SK-N-SH treated with all-trans-retinoic acid at 6 μM for 48 hours (cell line): ENCODE results near the gene RET.

ENCODE experiments used
- ATAC-seq: fragments of 200-7000 bp; cut with Tn5 transposase; 3 replicates; pipeline ENCODE4 v1.9.1; 2020; ENCODE audit warnings: mild to moderate bottlenecking, moderate library complexity
- ARNTL ChIP-seq: fragments of 450-650 bp; formaldehyde crosslinking; IDR thresholded peaks from 2 replicates; pipeline ENCODE4 v1.5.0; 2020; ENCODE audit warnings: low read depth, mild to moderate bottlenecking, moderate library complexity, borderline replicate concordance
- BACH2 ChIP-seq: fragments of 250-450 bp; sonication (Bioruptor Pico); IDR thresholded peaks from 2 replicates; pipeline ENCODE4 v1.9.0; 2021; ENCODE audit warnings: mild to moderate bottlenecking, borderline replicate concordance
- CREB5 ChIP-seq: fragments of 250-450 bp; sonication (Bioruptor Pico); IDR thresholded peaks from 2 replicates; pipeline ENCODE4 v1.5.1; 2020; ENCODE audit warnings: low read depth, mild to moderate bottlenecking, moderate library complexity
- CSDC2 ChIP-seq: fragments of 250-450 bp; sonication (Bioruptor Pico); IDR thresholded peaks from 2 replicates; pipeline ENCODE4 v1.5.0; 2020; ENCODE audit warnings: mild to moderate bottlenecking, moderate library complexity
- CSRNP3 ChIP-seq: fragments of 250-450 bp; sonication (Bioruptor Pico); IDR thresholded peaks from 2 replicates; pipeline ENCODE4 v1.5.1; 2021; ENCODE audit warnings: mild to moderate bottlenecking, moderate library complexity
- ESRRG ChIP-seq: fragments of 250-450 bp; sonication (Bioruptor Pico); IDR thresholded peaks from 2 replicates; pipeline ENCODE4 v1.6.1; 2021; ENCODE audit warnings: mild to moderate bottlenecking
- GLIS3 ChIP-seq: fragments of 250-450 bp; sonication (Bioruptor Pico); IDR thresholded peaks from 2 replicates; pipeline ENCODE4 v1.5.0; 2020; ENCODE audit warnings: mild to moderate bottlenecking, moderate library complexity
- ISL1 ChIP-seq: fragments of 250-450 bp; sonication (Bioruptor Pico); IDR thresholded peaks from 2 replicates; pipeline ENCODE4 v2.1.2; 2022; ENCODE audit warnings: mild to moderate bottlenecking, moderate library complexity
- OSR1 ChIP-seq: fragments of 250-450 bp; sonication (Bioruptor Pico); IDR thresholded peaks from 2 replicates; pipeline ENCODE4 v1.8.0; 2022; ENCODE audit warnings: moderate library complexity, mild to moderate bottlenecking, inconsistent platforms
- POU6F1 ChIP-seq: fragments of 250-450 bp; sonication (Bioruptor Pico); IDR thresholded peaks from 2 replicates; pipeline ENCODE4 v1.8.0; 2021; ENCODE audit warnings: low read depth, mild to moderate bottlenecking, moderate library complexity, borderline replicate concordance
- PPARA ChIP-seq: fragments of 250-450 bp; sonication (Bioruptor Pico); IDR thresholded peaks from 2 replicates; pipeline ENCODE4 v1.5.0; 2020; ENCODE audit warnings: mild to moderate bottlenecking, borderline replicate concordance
- SNAI2 ChIP-seq: fragments of 250-450 bp; sonication (Bioruptor Pico); IDR thresholded peaks from 2 replicates; pipeline ENCODE4 v1.5.0; 2020; ENCODE audit warnings: mild to moderate bottlenecking, moderate library complexity
- TCF4 ChIP-seq: fragments of 250-450 bp; sonication (Bioruptor Pico); IDR thresholded peaks from 2 replicates; pipeline ENCODE4 v1.8.0; 2021; ENCODE audit warnings: mild to moderate bottlenecking, moderate library complexity, borderline replicate concordance
- TOX ChIP-seq: fragments of 250-450 bp; sonication (Bioruptor Pico); IDR thresholded peaks from 2 replicates; pipeline ENCODE4 v1.8.0; 2021; ENCODE audit warnings: mild to moderate bottlenecking, moderate library complexity, borderline replicate concordance
- TSHZ2 ChIP-seq: fragments of 250-450 bp; sonication (Bioruptor Pico); IDR thresholded peaks from 2 replicates; pipeline ENCODE4 v1.5.0; 2020; ENCODE audit warnings: mild to moderate bottlenecking, moderate library complexity
- ZC3H10 ChIP-seq: fragments of 250-450 bp; sonication (Bioruptor Pico); IDR thresholded peaks from 2 replicates; pipeline ENCODE4 v1.5.1; 2021; ENCODE audit warnings: mild to moderate bottlenecking, moderate library complexity
- ZFP3 ChIP-seq: fragments of 250-450 bp; sonication (Bioruptor Pico); IDR thresholded peaks from 2 replicates; pipeline ENCODE4 v1.5.0; 2020; ENCODE audit warnings: mild to moderate bottlenecking, moderate library complexity
- ZFP30 ChIP-seq: fragments of 450-650 bp; formaldehyde crosslinking; IDR thresholded peaks from 2 replicates; pipeline ENCODE4 v1.5.0; 2022; ENCODE audit warnings: mild to moderate bottlenecking, moderate library complexity
- ZNF565 ChIP-seq: fragments of 450-650 bp; formaldehyde crosslinking; conservative IDR thresholded peaks from 2 replicates; pipeline ENCODE4 v1.5.0; 2020; ENCODE audit warnings: low read depth, mild to moderate bottlenecking, moderate library complexity
- ZNF70 ChIP-seq: fragments of 450-650 bp; formaldehyde crosslinking; IDR thresholded peaks from 2 replicates; pipeline ENCODE4 v1.5.0; 2020; ENCODE audit warnings: mild to moderate bottlenecking, moderate library complexity
- ZNF8 ChIP-seq: fragments of 450-650 bp; formaldehyde crosslinking; IDR thresholded peaks from 2 replicates; pipeline ENCODE4 v1.5.0; 2020; ENCODE audit warnings: mild to moderate bottlenecking, moderate library complexity

RET gene

GRCh38 chr10:43077421-43078171 is 727 bp downstream of the RET start:
- TF ChIP-seq ISL1 (no peak), OSR1 (CRISPR knock-in tag) (no peak), TCF4 (CRISPR knock-in tag) (no peak), TOX (no peak), SNAI2 (CRISPR knock-in tag) (no peak), BACH2 (CRISPR knock-in tag) (no peak), ZNF565 (CRISPR knock-in tag) (no peak), GLIS3 (CRISPR knock-in tag) (no peak), ARNTL (CRISPR knock-in tag) (no peak), ZFP3 (CRISPR knock-in tag) (no peak), ZC3H10 (CRISPR knock-in tag) (no peak), ZFP30 (no peak), POU6F1 (CRISPR knock-in tag) (no peak), ESRRG (CRISPR knock-in tag) (no peak)
- ATAC-seq = no peak

- peak; percentile 3; the same call in 1 of the 3 replicates for ATAC-seq
- no peak for TF ChIP-seq ZNF8 (CRISPR knock-in tag)
- TF ChIP-seq GLIS3 (CRISPR knock-in tag) = no peak
- TF ChIP-seq TCF4 (CRISPR knock-in tag) = no peak
- no peak for TF ChIP-seq ZFP30
- no peak for TF ChIP-seq ZNF70
- no peak for TF ChIP-seq CSDC2 (CRISPR knock-in tag)
- TF ChIP-seq BACH2 (CRISPR knock-in tag) = no peak
- TF ChIP-seq POU6F1 (CRISPR knock-in tag) = no peak
- TF ChIP-seq TSHZ2 = no peak
- TF ChIP-seq TOX = no peak
- TF ChIP-seq PPARA (CRISPR knock-in tag) = no peak
- TF ChIP-seq ESRRG (CRISPR knock-in tag) = no peak
- no peak for TF ChIP-seq ARNTL (CRISPR knock-in tag)
- no peak for TF ChIP-seq CREB5
- no peak for TF ChIP-seq CSRNP3
- TF ChIP-seq ISL1 = no peak
- no peak for TF ChIP-seq SNAI2 (CRISPR knock-in tag)
Measured at GRCh38 chr10:43078175-43078985, 1.5 kb downstream of the RET start.
